B cell (primary cell): ENCODE measurements around the gene MAP2K6.

Source experiments
- CTCF ChIP-seq: fragments of 200-600 bp; IDR thresholded peaks from one replicate; pipeline ENCODE4 v1.8.0; 2022; ENCODE audit warnings: antibody characterized with exemption, mild to moderate bottlenecking
- EZH2 ChIP-seq: IDR thresholded peaks from 2 replicates; pipeline ENCODE4 v1.6.1; 2012; ENCODE audit warnings: borderline replicate concordance, low read depth, mild to moderate bottlenecking, moderate library complexity, low read length; ENCODE audit not compliant: insufficient read depth, poor library complexity, severe bottlenecking

DNA sequence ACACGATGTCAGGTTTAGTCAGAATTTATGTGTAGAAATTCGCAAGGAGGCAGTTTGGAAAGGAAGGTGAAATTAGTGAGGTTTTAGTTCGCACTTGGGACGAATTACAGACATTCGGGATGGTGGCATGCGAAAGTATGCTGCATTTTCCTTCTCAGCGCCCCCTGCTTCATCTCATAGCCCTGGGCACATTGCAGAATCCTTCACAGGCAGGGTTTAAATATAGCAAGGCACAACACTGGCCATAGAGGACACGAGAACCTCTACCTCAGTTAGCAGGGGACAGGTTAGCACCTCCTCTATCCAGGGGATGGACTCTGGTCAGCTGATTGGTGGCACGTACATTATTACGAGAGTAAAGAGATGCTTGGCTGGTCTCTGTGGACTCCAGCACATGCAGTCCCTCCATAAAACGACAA lies 47.5 kb downstream of the MAP2K6 start:
- no peak for TF ChIP-seq CTCF
- no peak for TF ChIP-seq EZH2
